DND-41 (cell line): ENCODE measurements around the gene ARSB.

ENCODE experiments used
- CTCF ChIP-seq: IDR thresholded peaks from 2 replicates; pipeline ENCODE4 v1.5.1; 2012; ENCODE audit warnings: borderline replicate concordance, low read length, moderate library complexity, mild to moderate bottlenecking; ENCODE audit not compliant: poor library complexity, severe bottlenecking; ENCODE audit errors: extremely low read depth
- EZH2 ChIP-seq: IDR thresholded peaks from 3 replicates; pipeline ENCODE4 v1.6.1; 2012; ENCODE audit warnings: borderline replicate concordance, low read depth, mild to moderate bottlenecking, moderate library complexity, low read length, inconsistent platforms; ENCODE audit not compliant: severe bottlenecking

- TF ChIP-seq CTCF: no peak
- no peak for TF ChIP-seq EZH2
Measured at GRCh38 chr5:78929833-78930232, 55.3 kb downstream of the ARSB start.
